GM12864 (cell line): ENCODE results near the gene TMTC1.

Experiments used
- DNase-seq: peaks from one replicate; pipeline ENCODE4 v3.0.0-alpha.2; 2011; ENCODE audit warnings: low read depth
- H3K4me3 ChIP-seq: 2 replicates; pipeline ENCODE4 v1.5.1; 2011; ENCODE audit warnings: mild to moderate bottlenecking, low read depth, low read length, control low read depth
- TF ChIP-seq, protein P1 (sequence below): IDR thresholded peaks from 2 replicates; pipeline ENCODE4 v1.5.1; 2011; ENCODE audit warnings: low read depth, mild to moderate bottlenecking, moderate library complexity, low read length, control low read depth, inconsistent platforms; ENCODE audit errors: missing control alignments

The TMTC1 gene

DNA sequence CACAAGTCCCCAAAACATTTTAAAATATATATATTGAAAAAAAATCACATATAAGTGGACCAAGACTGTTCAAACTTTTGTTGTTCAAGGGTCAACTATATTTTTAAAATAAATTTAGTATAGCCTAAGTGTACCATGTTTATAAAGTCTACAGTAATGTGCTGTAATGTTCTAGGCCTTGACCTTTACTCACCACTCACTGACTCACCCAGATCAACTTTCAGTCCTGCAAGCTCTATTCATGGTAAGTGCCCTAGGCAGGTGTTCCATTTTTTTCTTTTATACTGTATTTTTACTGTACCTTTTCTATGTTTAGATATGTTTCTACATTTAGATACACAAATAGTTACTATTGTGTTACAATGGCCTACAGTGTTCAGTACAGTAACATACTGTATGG, 23.4 kb upstream of the TMTC1 start:
- TF ChIP-seq, protein P1, sequence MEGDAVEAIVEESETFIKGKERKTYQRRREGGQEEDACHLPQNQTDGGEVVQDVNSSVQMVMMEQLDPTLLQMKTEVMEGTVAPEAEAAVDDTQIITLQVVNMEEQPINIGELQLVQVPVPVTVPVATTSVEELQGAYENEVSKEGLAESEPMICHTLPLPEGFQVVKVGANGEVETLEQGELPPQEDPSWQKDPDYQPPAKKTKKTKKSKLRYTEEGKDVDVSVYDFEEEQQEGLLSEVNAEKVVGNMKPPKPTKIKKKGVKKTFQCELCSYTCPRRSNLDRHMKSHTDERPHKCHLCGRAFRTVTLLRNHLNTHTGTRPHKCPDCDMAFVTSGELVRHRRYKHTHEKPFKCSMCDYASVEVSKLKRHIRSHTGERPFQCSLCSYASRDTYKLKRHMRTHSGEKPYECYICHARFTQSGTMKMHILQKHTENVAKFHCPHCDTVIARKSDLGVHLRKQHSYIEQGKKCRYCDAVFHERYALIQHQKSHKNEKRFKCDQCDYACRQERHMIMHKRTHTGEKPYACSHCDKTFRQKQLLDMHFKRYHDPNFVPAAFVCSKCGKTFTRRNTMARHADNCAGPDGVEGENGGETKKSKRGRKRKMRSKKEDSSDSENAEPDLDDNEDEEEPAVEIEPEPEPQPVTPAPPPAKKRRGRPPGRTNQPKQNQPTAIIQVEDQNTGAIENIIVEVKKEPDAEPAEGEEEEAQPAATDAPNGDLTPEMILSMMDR: no peak
- H3K4me3 ChIP-seq: no peak overlapping the region
- no peak for DNase-seq

DNA sequence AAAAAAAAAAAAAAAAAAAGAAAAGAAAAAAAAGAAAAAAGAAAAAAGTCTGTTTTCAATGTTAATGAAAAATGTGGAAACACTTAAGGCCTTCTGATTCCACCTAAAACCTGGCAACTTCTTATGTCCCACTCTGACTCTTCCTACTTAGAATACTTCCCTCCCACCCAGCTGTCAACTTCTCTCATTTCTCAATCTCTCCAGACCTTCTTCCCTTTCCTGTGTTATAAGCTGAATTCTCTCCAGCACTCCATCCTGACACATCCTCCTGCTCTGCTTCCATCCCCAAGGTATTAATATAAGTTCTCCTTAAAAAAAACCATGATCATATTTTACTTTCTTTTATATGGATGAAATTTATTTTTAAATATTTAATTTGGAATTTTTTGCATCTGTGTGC, 20.3 kb upstream of the TMTC1 start:
- TF ChIP-seq, protein P1: no peak
- no peak for DNase-seq
- H3K4me3 ChIP-seq: no peak overlapping the region

DNA sequence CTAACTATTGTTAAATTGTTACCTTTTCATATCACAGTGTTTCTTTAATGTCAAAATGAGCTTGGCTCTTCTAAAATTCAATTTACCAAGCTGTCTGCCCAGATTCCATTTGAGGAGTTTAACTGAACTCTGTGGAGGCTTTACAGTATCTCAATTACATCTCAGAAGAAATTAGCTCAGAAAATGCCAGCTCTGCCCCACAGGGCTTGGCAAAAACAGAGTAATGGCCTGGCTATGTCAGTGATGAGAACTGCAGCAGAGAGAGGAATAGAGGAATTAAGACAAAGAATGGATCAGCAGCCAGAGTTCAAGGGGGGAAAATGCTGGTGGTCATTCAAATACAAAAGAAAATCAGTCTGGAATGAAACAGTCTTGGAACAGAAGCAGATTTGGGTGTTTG, 15.8 kb upstream of the TMTC1 start:
- no peak overlapping the region for H3K4me3 ChIP-seq
- DNase-seq: no peak
- TF ChIP-seq, protein P1: no peak

DNA sequence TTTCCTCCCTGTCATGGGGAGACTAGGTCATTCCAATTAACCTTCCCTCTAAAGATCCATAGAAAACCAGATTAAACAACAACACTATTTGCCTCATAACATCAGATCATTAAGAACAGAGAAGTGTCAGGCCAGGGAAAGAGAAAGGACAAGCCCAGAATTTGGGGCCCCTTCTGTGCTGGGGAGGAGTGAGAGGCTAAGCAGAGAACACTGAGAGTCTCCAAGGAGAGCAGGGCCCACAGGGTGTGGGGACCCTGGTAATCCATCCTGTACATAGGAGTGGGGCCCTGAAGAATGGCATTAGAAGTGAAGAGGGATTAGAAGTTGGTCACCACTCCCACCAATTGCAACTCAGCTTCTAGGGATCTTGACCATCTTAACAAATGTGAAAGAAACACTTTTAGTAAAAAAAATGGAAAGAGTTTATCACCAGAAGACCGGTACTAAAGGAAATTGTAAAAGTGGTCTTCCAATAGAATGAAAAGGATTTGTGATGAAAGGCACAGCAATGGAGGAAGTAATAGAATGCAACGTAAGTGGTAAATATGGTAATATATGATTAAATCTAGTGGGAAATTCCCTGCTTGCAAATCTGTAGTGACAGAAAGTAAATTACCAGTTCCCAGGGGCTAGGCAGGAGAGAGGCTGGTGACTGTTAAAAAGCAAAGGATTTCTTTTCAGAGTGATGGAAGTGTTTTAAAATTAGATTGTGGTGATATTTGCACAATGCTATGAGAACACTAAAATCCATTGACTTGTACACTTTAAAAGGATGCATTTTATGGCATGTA, 14.0 kb upstream of the TMTC1 start:
- no peak overlapping the region for H3K4me3 ChIP-seq
- TF ChIP-seq, protein P1: no peak
- DNase-seq: no peak

DNA sequence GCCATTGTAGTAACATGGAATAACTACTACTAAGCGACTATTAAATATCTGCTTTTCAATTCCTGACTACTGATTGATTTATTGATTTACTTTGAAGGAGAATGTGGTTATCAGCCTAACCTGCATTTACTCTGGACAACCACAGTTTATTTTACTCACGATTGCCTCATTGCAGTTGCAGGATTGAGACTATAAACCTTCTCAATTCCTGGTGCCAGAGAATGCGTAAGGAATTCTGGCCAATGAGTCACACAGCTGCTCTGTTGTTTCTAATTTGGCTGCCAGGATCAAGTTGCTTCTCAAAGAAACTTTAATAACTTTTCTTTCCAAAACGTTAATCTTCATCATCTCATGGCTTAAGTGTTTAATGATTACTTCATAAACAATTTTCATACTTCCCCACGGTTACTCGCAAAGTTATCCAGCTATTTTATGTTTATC, 13.1 kb upstream of the TMTC1 start:
- TF ChIP-seq, protein P1: no peak
- H3K4me3 ChIP-seq: no peak overlapping the region
- no peak for DNase-seq

DNA sequence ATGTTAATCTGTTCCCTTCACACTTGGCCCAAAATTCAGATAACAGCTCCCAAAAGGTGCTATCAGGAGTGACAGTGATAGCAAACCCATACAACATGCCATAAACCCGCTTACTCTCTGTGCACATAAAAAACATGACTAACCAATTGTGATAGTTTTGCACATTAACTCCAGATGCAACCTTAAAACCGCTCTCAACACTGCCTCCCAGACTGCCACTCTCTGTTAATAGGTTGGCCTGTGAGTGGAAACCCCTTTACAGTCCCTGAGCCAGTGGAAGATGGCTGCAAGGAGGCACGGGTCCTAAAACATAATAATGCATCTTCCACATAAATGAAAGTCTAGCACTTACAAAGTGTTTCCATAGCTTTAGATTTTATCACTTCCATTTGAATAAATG, 12.0 kb upstream of the TMTC1 start:
- no peak for DNase-seq
- H3K4me3 ChIP-seq: no peak overlapping the region
- TF ChIP-seq, protein P1: no peak

DNA sequence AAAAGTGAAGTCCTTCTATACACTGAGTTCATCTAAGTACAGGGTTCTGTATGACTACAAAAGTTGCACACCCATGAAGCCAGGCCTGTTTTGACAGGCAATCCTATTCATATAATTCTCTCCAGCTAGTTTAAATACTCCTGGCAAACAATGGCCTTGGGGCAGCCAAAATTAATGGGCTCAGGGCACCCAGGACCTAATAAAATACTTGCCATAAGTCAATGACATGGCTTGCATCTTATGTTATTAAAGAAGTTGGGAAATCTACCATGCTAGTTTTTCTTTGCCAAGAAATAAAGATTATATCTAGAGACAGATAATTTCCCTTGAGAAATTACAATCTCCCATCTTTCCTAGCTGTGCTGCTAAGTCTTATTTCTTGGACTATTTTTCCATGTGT, 11.1 kb upstream of the TMTC1 start:
- DNase-seq: no peak
- no peak overlapping the region for H3K4me3 ChIP-seq
- TF ChIP-seq, protein P1: no peak
